HepG2 (cell line): ENCODE results near the gene IGFBP6. TPM values are rescaled to one million over a fixed set of nuclear protein-coding genes. Genes with fewer than 3 reads are reported as not detected.

Source experiments
- EP300 ChIP-seq, 3 experiments: sonication (generic) in 1 of 3; formaldehyde crosslinking in 1 of 3; IDR thresholded peaks; 2 replicates each; pipeline versions ENCODE4 v1.5.1 to v1.6.1; 2011 to 2020; ENCODE audit warnings: low read depth in 2 of 3, low read length in 2 of 3, borderline replicate concordance in 1 of 3, improper control_type of control experiment in 1 of 3, mild to moderate bottlenecking in 1 of 3, missing genetic modification reagents in 1 of 3, moderate library complexity in 1 of 3
- FLYWCH1 ChIP-seq: sonication (generic); formaldehyde crosslinking; IDR thresholded peaks from 2 replicates; pipeline ENCODE4 v1.8.1; 2023; ENCODE audit warnings: mild to moderate bottlenecking, missing genetic modification reagents
- LCORL ChIP-seq, 2 experiments: fragments of 450-650 bp in 1 of 2; sonication (generic) in 1 of 2; formaldehyde crosslinking in 1 of 2; IDR thresholded peaks; 2 replicates each; pipeline versions ENCODE4 v1.5.0 to v1.6.1; 2017 to 2020; ENCODE audit warnings: antibody characterized with exemption in 1 of 2, missing genetic modification reagents in 1 of 2
- MAF1 ChIP-seq: sonication (generic); formaldehyde crosslinking; IDR thresholded peaks from 2 replicates; pipeline ENCODE4 v1.5.0; 2020; ENCODE audit warnings: missing genetic modification reagents, borderline replicate concordance
- MED13 ChIP-seq: sonication (generic); formaldehyde crosslinking; IDR thresholded peaks from 2 replicates; pipeline ENCODE4 v1.5.0; 2020; ENCODE audit warnings: missing genetic modification reagents
- SIX4 ChIP-seq: sonication (generic); formaldehyde crosslinking; IDR thresholded peaks from 2 replicates; pipeline ENCODE4 v1.4.0; 2020; ENCODE audit warnings: missing genetic modification reagents
- SRSF4 ChIP-seq: fragments of 200-400 bp; formaldehyde crosslinking; IDR thresholded peaks from one replicate; pipeline ENCODE4 v1.6.1; 2018; ENCODE audit warnings: mild to moderate bottlenecking, low read depth, low read length, moderate library complexity; ENCODE audit not compliant: poor library complexity, severe bottlenecking
- SRY ChIP-seq: sonication (generic); formaldehyde crosslinking; IDR thresholded peaks from 2 replicates; pipeline ENCODE4 v1.8.0; 2022; ENCODE audit warnings: mild to moderate bottlenecking, missing genetic modification reagents
- U2AF2 ChIP-seq: fragments of 200-400 bp; formaldehyde crosslinking; IDR thresholded peaks from 2 replicates; pipeline ENCODE4 v1.6.1; 2017; ENCODE audit warnings: low read depth, mild to moderate bottlenecking, low read length
- ZNF333 ChIP-seq: sonication (generic); formaldehyde crosslinking; IDR thresholded peaks from 2 replicates; pipeline ENCODE4 v1.4.0; 2020; ENCODE audit warnings: mild to moderate bottlenecking, missing genetic modification reagents, borderline replicate concordance
- ZNF572 ChIP-seq: sonication (generic); formaldehyde crosslinking; IDR thresholded peaks from 2 replicates; pipeline ENCODE4 v1.5.1; 2020; ENCODE audit warnings: mild to moderate bottlenecking, missing genetic modification reagents
- ZNF7 ChIP-seq: IDR thresholded peaks from 2 replicates; pipeline ENCODE4 v1.6.1; 2016; ENCODE audit warnings: missing biosample characterization, missing genetic modification reagents
- ZNF75D ChIP-seq: sonication (generic); formaldehyde crosslinking; IDR thresholded peaks from 2 replicates; pipeline ENCODE4 v1.8.1; 2023; ENCODE audit warnings: missing genetic modification reagents, mild to moderate bottlenecking, borderline replicate concordance
- ZNF780A ChIP-seq: sonication (generic); formaldehyde crosslinking; IDR thresholded peaks from 2 replicates; pipeline ENCODE4 v1.8.0; 2022; ENCODE audit warnings: mild to moderate bottlenecking, missing genetic modification reagents, moderate library complexity
- ZNF839 ChIP-seq: sonication (generic); formaldehyde crosslinking; IDR thresholded peaks from 2 replicates; pipeline ENCODE4 v1.4.0; 2020; ENCODE audit warnings: missing genetic modification reagents, mild to moderate bottlenecking, borderline replicate concordance
- polyA plus RNA-seq, 8 experiments: library from polyadenylated mRNA; depleted of rRNA in 3 of 8; stranded (reverse) in 7 of 8; unstranded in 1 of 8; fragments of >200 nt; fragmentation: Illumina TruSeq in 4 of 8; extraction: Trizol in 4 of 8; gene quantifications; 2 replicates each; pipeline versions ENCODE4 v1.2.1 to v1.2.3, GENCODE V29; 2011 to 2016; ENCODE audit warnings: low read depth in 4 of 8, missing spikeins in 1 of 8, mixed read lengths in 1 of 8; ENCODE audit not compliant: insufficient read depth in 1 of 8
- total RNA-seq, 5 experiments: library from RNA; depleted of rRNA; stranded (reverse); fragments of >200 nt; fragmentation: Illumina TruSeq; extraction: Trizol; gene quantifications; 2 replicates each; pipeline ENCODE4 v1.2.3, GENCODE V29; 2016; ENCODE audit warnings: low read depth in 1 of 5
- TF ChIP-seq, protein P1 (sequence below), 2 experiments: sonication (generic) in 1 of 2; formaldehyde crosslinking in 1 of 2; IDR thresholded peaks; 2 replicates each; pipeline versions ENCODE4 v1.4.0 to v1.6.1; 2016 to 2020; ENCODE audit warnings: borderline replicate concordance in 1 of 2, low read depth in 1 of 2, mild to moderate bottlenecking in 1 of 2, missing genetic modification reagents in 1 of 2
- TF ChIP-seq, protein P2 (sequence below): sonication (generic); formaldehyde crosslinking; IDR thresholded peaks from 2 replicates; pipeline ENCODE4 v1.5.0; 2020; ENCODE audit warnings: missing genetic modification reagents, mild to moderate bottlenecking, borderline replicate concordance
- TF ChIP-seq, protein P3 (sequence below): sonication (generic); formaldehyde crosslinking; IDR thresholded peaks from 2 replicates; pipeline ENCODE4 v1.5.1; 2020; ENCODE audit warnings: mild to moderate bottlenecking, moderate library complexity, missing genetic modification reagents
- TF ChIP-seq, protein P4 (sequence below): sonication (generic); formaldehyde crosslinking; IDR thresholded peaks from 2 replicates; pipeline ENCODE4 v1.8.1; 2022; ENCODE audit warnings: mild to moderate bottlenecking, missing genetic modification reagents

Gene IGFBP6
- total and polyA plus RNA-seq, 2 of the 13 experiments (the other 11 are each of a cell fraction or from before 2014, with no cell fraction given), result 3.9 to 25.2 TPM

DNA sequence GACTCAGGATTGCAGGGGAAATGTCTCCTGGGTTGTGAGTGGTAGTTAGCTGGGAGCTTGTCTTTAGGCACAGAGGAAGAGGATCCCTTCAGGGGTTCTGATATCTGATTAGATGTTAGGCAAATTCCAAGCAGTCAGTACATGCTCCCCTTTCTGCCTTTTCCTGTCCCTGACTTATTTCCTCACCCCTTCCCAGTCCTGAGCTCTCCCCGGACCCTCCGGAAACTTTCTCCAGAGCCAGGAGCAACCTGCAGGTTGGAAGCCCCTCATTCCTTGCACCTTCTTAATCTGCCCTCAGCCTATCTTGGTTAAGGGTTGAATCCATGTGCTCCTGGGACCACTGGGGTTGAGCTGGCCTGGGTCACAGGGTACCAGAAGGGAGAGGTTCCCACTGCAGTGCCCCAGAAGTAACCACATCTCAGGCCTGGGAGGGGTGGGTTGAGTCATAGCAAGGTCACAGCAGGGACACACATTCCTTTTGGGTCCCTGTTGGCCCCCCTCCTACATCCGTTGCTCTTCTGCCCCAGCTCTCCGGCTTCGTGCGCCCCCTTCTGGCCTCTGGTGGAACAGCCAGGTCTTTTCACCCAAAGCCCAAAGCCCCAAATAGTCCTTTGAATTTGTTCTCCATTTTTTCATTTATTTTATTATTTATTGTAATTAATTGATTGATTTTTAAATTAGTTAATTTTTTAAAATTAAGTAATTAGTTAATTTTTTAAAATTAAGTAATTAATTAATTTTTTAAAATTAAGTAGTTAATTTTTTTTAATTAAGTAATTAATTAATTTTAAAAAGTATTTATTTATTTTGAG, 1.8 kb downstream of the IGFBP6 start (continued):
- TF ChIP-seq, protein P1, sequence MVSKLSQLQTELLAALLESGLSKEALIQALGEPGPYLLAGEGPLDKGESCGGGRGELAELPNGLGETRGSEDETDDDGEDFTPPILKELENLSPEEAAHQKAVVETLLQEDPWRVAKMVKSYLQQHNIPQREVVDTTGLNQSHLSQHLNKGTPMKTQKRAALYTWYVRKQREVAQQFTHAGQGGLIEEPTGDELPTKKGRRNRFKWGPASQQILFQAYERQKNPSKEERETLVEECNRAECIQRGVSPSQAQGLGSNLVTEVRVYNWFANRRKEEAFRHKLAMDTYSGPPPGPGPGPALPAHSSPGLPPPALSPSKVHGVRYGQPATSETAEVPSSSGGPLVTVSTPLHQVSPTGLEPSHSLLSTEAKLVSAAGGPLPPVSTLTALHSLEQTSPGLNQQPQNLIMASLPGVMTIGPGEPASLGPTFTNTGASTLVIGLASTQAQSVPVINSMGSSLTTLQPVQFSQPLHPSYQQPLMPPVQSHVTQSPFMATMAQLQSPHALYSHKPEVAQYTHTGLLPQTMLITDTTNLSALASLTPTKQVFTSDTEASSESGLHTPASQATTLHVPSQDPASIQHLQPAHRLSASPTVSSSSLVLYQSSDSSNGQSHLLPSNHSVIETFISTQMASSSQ (IDR thresholded peaks at IDR 0.05; ENCODE audit: low read depth), result no peak
- TF ChIP-seq, protein P1 (CRISPR knock-in tag; IDR thresholded peaks at IDR 0.05; ENCODE audit: borderline replicate concordance), result 0 out of 2 replicates have a peak, but pooled peaks have one; percentile 33
- TF ChIP-seq MAF1 (CRISPR knock-in tag), result no peak
- no peak for TF ChIP-seq SRSF4
- TF ChIP-seq SIX4 (CRISPR knock-in tag), result no peak
- TF ChIP-seq, protein P2, sequence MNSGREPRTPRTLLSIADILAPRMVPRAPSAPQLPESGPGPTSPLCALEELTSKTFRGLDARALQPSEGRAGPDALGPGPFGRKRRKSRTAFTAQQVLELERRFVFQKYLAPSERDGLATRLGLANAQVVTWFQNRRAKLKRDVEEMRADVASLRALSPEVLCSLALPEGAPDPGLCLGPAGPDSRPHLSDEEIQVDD (CRISPR knock-in tag), result no peak
- no peak for TF ChIP-seq ZNF780A
- TF ChIP-seq ZNF75D (CRISPR knock-in tag), result no peak
- TF ChIP-seq ZNF839, result no peak
- no peak for TF ChIP-seq ZNF572 (CRISPR knock-in tag)
- TF ChIP-seq, protein P3, sequence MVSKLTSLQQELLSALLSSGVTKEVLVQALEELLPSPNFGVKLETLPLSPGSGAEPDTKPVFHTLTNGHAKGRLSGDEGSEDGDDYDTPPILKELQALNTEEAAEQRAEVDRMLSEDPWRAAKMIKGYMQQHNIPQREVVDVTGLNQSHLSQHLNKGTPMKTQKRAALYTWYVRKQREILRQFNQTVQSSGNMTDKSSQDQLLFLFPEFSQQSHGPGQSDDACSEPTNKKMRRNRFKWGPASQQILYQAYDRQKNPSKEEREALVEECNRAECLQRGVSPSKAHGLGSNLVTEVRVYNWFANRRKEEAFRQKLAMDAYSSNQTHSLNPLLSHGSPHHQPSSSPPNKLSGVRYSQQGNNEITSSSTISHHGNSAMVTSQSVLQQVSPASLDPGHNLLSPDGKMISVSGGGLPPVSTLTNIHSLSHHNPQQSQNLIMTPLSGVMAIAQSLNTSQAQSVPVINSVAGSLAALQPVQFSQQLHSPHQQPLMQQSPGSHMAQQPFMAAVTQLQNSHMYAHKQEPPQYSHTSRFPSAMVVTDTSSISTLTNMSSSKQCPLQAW (CRISPR knock-in tag), result peak; percentile 48; the same call in 1 of the 2 replicates
- no peak for TF ChIP-seq ZNF333 (CRISPR knock-in tag)
- TF ChIP-seq, protein P4, sequence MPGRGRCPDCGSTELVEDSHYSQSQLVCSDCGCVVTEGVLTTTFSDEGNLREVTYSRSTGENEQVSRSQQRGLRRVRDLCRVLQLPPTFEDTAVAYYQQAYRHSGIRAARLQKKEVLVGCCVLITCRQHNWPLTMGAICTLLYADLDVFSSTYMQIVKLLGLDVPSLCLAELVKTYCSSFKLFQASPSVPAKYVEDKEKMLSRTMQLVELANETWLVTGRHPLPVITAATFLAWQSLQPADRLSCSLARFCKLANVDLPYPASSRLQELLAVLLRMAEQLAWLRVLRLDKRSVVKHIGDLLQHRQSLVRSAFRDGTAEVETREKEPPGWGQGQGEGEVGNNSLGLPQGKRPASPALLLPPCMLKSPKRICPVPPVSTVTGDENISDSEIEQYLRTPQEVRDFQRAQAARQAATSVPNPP (CRISPR knock-in tag), result no peak
- no peak for TF ChIP-seq MED13 (CRISPR knock-in tag)
- no peak for TF ChIP-seq SRY
- no peak for TF ChIP-seq U2AF2
- peak in 1 of 2 experiments; percentile 51; a peak in 1 of 4 replicates for TF ChIP-seq EP300 (IDR thresholded peaks at IDR 0.05; ENCODE audit: low read depth in 2 of 2, low read length in 2 of 2)
- TF ChIP-seq EP300 (CRISPR knock-in tag; IDR thresholded peaks at IDR 0.05; ENCODE audit: borderline replicate concordance), result peak; percentile 55; the same call in 1 of the 2 replicates
- no peak for TF ChIP-seq FLYWCH1 (CRISPR knock-in tag)
- 0 out of 2 replicates have a peak, but pooled peaks have one; percentile 10 for TF ChIP-seq LCORL (IDR thresholded peaks at IDR 0.05)
- peak; percentile 87 for TF ChIP-seq LCORL (CRISPR knock-in tag; IDR thresholded peaks at IDR 0.05)
- no peak for TF ChIP-seq ZNF7
